Dermis microvascular lymphatic vessel endothelial cell (primary cell): ENCODE measurements around the gene FBXW11. TPM values are rescaled to one million over a fixed set of nuclear protein-coding genes. Genes with fewer than 3 reads are reported as not detected.

Experiments used
- DNase-seq, 2 donors: peaks; one replicate each; pipeline versions ENCODE4 v3.0.0 to v3.0.0-alpha.2; 2010; ENCODE audit warnings: low read depth in 2 of 2
- total RNA-seq: library from RNA; depleted of rRNA; stranded (reverse); fragments of >200 nt; gene quantifications from 2 replicates; pipeline ENCODE4 v1.2.1, GENCODE V29; 2014

The FBXW11 gene
- 58.0 and 64.9 TPM in 2 replicates for total RNA-seq

DNA sequence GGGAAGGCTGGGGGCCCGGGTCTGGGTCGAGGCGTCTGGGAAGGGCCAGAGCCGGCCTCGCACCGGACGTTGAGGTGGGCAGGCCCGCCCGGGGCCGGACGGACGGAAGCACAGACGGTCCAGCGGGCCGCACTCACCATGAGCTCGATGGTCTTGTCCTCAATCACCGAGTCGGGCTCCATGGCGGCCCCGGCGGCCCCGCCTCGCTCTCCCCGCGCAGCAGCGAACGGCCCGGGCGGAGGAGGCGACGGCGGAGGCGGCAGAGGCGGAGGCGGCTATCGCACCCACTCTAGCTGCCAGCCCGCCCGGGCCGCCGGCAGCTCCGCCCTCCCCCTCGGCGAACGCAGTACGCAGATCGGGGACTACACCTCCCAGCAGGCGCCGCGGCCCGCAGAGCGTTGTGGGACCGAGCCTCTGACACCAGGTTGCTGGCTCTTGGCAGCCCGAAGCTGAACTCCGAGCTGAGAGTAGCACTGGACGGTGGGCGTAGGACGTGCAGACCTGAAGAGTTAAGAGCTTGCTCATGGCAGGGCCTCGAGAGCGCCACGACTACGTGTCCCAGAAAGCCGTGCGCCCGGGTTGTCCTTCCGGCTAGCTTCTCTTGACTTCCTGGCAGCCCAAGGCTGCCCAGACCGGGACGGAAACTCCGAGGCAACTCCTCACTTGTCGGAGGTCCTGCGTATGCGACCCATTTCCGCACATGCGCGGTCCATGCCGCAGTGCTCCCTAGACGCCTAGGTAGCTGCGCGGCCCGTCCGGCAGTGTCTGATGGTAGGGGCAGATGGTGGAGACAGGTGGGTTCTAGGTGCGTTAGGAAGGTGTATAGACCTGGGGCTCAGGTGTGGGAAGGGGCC lies at the start of gene FBXW11:
Gene FBXW11, minus strand, starts transcription at position 318 of the 854 bp plus-strand sequence. Its CDS starts 136 bp downstream, at position 182.
- peak; percentile 94 to 97 for DNase-seq

DNA sequence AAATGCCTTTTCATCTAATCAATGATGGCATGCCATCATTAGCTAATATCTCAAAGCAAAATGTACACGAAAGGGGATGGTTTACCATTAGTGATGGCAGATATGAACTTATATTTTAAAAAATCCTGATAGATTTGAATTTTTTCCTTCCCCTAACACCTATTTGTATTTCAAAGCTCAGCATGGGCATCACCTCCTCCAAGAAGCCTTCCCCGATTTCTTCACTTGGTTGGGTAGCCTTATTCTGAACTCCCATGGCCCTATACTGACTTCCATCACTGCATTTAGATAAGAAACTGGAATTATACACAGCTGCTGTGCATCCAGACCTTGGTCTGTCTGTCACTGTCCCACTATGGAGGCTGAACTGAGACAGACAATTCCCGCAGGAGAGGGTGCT lies 49.6 kb upstream of the FBXW11 start:
- no peak for DNase-seq

DNA sequence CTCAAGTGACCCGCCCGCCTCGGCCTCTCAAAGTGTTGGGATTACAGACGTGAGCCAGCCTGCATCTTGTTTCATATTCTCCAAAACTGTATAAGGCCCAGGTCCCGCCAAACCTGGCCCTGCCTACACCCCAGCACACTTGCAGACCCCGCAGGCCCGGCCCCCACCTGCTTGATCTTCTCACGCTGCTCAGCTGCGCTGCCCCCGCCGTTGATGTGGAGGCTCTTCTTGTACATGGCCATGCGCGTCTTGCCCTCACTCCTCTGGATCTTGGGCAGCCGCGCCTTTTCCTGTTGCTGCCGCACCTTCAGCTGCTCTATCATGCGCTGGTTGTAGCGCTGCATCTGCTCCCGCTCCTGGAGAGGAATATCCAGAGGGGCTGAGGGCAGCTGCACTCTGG lies 49.0 kb upstream of the FBXW11 start:
- DNase-seq: no peak

DNA sequence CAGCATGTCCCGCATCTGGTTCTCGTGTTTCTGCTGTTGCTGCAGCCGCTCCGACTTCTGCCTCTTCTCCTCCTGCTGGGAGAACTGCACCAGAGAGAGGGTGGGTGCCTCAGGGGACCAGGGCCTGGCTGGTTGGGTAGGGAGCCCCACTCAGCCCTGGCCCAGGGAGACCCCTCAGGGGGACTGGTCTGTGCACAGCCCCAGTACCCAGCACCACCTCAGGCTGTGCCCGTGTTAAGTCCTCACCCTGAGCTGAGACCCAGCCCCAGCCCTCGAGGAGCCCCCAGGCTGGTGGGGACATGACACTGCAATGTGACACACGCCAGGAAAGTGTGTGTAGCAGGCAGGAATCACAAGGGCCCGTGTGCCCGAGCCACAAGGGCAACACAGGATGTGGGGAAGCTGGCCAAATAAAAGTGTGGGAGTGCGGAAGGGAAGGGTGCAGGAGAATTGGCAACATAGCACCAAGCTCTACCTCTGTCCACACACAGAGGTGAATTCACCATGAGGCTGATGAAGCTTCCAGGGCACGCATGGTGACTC lies 48.2 kb upstream of the FBXW11 start:
- DNase-seq: no peak

DNA sequence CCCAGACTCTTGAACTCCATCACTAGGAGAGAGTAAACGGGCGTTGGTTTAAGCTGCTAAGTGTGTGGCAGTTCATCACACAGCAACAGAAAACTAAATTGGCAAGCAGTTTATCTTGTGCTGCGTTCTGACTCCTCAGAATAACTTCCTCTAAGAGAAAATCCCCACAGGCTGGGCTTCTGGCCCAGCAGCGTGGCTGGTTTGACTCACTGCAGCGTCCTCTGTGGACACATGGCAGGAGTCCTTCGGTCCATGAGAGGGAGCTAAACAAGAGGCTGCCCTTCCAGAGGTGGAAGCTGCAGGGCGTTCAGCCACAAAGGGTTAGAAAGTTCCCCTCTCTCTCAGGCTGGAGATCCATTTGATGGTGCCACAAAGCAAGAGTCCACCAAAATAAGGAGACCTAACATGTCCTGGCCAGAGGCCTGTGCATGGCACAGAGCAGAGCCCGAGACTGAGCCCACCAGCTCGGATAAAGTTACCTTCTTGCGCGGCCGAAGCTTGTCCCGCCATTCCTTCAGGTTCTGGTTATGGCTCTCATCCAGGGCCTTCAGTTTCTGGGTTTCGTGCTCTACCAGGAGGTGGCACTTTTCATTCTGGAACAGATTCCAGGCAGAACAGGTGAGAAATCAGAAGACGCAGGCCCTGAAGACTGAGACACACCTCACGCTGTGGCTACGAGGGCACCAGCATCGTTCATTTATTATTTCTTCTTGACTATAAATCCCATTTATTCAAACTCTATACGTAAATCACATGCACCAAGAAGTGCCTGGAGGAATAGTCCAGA lies 46.2 kb upstream of the FBXW11 start:
- DNase-seq: peak in 1 of 2 donors; percentile 36

DNA sequence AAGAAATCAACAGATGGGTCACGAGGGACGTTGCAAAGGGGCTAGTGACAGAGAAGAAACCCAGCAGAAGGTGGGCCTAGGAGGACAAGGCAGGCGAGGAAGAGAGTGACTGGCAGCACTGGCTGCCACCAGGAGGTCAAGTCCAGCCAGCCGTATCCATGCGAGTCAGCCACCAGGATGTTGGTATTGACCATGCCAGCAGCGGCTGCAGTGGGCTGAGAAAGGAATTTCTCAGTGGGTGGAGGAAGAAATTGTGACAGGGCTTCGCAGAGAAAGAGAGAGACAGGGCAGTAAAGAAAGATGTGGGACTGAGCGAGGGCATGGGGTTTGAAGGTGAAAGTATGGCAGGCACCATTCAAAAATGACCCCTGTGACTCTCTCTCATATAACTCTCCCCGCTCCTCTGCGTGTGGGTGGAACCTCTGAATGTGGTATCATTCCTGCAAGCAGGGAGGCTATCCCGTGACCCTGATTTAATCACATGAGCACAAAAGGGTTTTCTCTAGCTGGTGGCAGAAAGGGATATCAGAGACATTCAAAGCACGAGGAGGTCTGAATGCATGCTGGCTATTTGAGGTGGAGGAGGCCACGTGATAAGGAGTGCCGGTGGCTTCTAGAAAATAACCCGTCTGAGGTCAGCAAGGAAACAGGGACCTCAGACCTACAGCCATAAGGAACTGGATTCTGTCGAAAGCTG lies 45.4 kb upstream of the FBXW11 start:
- DNase-seq: no peak

DNA sequence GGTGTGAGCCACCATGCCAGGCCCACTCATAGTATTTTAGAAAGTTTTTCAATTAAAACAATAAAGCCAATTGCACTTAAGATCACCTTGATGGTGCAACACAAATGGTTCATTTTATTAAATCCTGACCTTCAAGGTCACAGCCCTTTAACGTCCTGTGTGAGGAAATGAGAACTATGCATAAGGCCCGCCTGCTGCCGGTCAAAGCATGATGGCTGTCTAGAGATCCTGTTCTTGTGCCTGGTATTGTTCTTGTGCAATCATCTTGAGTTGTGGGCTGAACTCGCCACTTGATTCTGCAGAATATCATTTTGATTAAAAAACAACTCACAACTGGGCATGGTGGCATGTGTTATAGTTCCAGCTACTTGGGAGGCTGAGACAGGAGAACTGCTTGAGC lies 43.6 kb upstream of the FBXW11 start:
- no peak for DNase-seq

DNA sequence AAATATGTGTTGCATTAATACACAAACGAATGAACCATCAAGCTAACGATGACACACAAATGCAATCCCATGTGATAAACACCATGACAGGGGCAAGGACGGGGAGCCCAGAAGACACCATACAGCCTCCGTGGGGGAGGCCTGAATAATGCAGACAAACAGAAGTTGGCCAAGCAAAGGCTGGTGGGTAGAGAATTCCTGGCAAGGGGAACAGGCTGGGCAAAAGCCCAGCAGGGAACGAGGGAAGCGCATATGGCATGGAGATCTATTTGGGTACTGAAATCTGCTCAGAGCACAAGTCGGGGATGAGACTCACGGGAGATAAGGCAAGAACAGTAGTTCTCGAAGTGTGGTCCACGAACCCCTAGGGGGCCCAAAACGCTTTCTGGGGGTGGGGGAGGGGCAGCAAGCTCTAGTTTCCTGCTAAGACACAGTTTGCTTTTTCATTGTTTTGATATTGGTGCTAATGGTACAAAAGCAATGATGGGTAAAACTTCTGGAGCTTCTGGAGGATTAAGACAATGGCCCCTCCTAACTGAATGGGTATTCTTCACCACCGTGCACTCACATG lies 42.9 kb upstream of the FBXW11 start:
- DNase-seq: no peak

DNA sequence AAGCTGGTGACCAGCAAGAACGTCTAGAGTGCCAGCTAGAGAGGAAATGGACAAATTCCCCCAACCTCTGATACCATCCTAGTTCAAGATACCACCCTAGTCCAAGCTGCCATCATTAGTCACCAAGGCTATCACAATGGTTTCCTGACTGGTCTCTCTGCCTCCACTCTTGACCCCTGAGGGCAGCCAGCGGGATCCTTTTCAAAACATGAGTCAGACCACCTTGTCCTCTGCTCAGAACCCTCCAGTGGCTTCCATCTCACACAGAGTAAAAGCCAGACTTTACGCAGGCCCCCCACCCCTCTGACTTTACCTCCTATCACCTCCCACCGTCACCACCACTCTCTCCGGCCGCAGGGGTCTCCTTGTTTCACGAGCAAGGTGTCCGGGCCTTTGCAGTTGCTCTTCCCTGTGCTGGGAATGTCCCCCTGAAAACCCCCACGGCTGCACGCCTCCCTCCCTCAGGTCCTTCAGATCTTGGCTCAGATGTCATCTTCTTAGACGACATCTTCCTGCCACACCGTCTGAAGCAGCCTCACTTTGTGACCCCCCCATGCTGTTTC lies 42.2 kb upstream of the FBXW11 start:
- DNase-seq: peak in 1 of 2 donors; percentile 39

DNA sequence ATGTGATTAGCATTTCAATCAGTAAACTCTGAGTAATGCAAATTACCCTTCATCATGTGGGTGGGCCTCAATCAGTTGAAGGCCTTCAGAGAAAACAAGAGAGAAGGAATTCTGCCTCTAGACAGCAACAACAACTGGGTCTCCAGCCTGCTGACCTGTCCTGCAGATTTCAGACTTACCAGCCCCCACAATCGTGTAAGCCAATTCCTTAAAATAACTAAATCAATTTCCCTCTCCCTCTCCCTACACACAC lies 41.7 kb upstream of the FBXW11 start:
- DNase-seq: no peak

DNA sequence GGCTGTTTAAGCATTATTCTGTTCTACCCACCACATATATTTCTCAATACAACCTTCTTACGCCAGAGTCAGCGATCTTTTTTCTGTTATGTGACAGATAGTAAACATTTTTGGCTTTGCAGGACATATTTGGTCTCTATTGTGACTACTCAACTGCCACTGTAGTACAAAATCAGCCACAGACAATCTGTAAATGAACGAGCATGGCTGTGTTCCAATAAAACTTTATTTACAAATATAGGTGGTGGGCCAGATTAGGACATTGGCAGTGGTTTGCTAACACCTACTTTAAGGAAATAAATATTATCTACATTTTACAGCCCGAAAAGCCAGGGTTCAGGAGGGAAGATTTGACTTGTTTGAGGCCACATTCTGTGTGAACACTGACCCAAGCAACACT lies 40.2 kb upstream of the FBXW11 start:
- DNase-seq: no peak

DNA sequence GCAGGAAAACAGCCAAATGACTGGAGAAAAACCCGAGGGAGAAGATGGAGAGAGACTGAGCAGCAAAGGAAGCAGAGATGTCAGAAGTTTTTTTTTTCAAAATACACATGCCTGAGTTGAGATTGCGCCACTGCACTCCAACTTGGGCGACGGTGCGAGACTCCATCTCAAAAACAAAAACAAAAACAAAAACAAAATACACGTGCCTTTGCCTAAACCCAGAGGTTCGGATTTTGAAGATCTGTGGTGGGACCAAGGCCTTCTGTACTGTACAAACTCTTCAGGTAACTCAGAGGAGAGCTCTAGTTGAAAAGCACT lies 38.8 kb upstream of the FBXW11 start:
- DNase-seq: no peak

DNA sequence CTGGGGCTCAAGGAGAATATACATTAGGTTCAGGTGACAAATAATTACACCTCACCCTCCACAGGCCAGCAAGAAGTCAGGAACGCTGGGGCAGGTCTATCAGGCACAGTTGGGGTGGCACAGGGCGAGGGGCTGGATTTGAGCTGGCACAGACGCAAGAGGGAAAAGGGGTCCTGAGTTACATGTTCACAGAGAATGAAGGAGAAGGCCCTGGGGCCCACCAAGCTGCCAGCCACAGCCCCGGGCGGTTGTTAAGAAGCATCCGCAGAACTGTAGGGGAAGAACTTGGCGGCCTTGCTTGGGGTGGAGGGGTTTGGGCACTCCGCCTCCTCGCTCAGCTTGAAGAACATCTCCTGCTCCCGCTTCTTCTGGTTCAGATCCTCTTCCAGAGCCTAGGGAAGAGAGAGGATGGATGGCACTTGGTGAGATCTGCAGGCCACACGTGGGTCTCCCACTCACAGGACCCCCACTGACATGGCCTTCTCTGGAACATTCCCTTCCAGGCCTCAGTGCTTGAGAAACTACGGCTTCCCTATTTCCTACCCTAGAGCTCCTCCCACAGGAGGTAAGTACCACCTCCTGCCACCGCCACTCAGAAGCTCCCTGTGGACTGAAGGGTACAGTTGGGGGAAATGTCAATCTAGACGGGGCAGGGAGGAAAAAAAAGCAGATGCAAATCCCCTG lies 38.3 kb upstream of the FBXW11 start:
- no peak for DNase-seq

DNA sequence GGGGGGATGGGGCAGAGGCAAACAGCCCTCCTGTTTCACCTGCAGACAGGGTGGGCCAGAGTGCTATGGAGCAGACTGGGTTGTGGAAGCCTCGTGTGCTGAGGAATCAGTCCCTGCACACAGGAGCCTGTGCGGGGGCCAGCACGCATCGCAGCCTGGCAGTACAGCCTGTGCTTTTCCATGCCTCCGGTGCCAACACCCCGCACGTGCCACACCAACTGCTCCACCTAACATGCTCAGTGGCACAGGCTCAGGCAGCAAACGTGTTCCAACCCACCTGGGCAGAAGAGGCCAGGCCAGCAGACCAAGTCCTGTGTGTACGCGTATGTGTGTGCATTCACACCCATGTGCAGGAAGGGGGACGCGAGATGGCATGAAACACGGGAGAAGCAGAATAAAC lies 37.4 kb upstream of the FBXW11 start:
- no peak for DNase-seq

DNA sequence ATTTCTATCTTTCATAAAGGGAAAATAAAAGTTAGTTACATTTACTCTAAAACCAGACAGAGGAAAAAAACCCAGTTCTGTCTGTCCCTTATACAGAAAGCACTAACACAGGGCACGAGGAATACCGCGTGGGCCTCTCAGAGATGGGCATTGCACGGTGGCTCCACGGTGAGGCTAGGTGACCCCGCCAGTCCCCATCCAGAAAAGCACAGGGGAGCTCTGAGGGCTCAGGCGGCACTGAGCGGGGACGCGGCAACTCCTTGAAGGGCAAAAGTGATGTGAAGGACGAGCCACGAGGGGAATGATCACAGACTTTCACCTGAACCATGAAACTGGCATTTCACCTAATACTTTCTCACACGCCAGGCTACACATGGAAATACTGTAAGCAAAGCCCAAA lies 35.7 kb upstream of the FBXW11 start:
- no peak for DNase-seq

DNA sequence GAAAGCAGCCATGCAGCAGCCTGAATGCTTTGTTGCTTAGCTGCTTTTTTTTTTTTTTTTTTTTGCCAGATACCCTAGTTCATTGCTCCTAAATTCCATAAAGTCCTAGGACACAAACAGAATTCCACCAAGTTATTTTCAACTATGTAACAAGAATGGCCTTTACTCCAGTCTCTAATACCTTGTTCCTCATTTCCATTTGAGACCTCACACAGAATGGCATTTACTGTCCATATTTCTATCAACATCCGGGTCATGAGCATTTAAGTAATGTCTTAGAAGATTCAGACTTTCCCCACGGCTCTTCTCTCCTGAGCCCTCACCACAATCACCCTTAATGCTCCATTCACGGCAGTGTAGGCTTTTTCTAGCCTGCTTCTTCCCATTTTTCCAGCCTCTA lies 31.7 kb upstream of the FBXW11 start:
- DNase-seq: no peak

DNA sequence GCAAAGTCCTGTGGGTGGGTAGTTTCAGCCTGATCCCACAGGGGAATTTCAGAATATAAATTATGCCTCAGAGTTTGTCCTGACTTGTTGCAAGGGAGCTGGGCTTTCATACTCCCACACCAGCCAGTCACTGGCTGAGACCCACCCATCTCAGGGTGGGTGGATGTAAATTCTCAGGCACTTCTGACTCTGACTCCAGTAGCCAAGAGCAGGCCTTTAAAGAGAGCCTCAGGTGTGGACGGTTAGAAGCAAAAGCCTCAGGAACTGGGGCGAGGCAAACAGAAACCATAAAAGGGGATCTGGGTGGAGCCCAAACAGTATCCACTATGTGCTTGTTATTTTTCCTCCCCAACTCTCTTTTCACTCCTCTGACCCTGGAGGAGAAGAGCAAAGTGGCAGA lies 28.6 kb upstream of the FBXW11 start:
- DNase-seq: no peak

DNA sequence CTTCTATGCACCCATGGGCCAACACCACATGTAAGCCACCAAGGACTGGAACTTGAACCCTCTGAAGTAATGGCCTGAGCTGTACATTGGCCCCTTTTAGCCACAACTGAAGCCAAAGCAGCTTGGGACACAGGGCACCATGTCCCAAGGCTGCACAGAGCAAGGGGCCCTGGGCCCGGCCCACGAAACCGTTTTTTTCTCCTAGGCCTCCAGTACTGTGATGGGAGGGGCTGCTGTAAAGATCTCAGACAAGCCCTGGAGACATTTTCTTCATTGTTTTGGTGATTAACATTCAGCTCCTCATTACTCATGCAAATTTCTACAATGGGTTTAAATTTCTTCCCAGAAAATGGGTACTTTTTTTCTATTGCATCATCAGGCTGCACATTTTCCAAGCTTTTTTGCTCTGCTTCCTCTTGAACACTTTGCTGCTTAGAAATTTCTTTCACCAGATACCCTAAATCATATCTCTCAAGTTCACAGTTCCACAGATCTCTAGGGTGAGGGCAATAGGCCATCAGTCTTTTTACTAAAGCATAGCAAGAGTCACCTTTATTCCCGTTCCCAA lies 25.5 kb upstream of the FBXW11 start:
- DNase-seq: no peak

DNA sequence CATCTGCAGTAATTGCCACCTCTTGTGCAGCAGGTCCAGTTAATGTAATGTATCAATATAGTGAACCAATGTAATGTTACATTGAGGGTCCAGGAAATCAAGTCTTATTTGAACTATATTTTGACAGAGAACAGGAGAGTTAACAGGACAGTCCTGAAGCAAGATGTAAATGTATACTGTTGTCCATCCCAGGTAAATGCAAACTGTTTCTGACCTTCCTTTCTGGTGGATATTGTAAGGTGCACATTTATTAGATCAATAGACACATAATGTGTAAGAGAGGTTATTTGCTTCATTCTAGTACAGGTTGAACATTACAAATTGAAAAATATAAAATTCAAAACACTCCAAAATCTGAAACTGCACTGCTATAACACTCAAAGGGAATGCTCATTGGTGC lies 23.4 kb upstream of the FBXW11 start:
- DNase-seq: no peak

DNA sequence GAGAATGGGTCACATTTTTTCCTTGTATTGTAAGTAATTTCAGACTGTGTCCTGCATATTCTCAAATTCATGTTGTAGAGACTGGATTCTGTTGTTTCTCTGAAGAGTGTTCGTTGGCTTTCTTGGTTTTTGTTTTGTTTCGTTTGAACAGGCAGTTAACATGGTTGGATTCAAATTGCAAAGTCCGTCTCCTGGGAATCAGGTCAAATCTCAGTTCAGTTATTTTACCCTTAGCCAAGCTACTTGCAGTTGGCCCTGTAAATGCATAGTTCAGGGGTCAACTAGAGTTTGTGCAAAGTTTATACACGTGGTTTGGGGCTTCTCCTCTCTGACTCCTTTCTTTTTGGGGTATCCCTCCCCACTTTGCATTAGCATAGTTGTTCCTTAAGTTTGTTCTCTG lies 21.7 kb upstream of the FBXW11 start:
- DNase-seq: no peak
